RWPE2 (cell line): ENCODE data around the gene PTPRN2.

Experiments used
- ATAC-seq: fragments of 200-7000 bp; cut with Tn5 transposase; 3 replicates; pipeline ENCODE4 v1.9.1; 2021; ENCODE audit warnings: low read depth
- DNase-seq: peaks from one replicate; pipeline ENCODE4 v3.0.0-alpha.2; 2020; ENCODE audit warnings: low spot score
- H3K27ac ChIP-seq: fragments of 450-650 bp; 2 replicates; pipeline ENCODE4 v1.5.1; 2017; ENCODE audit warnings: mild to moderate bottlenecking; ENCODE audit not compliant: poor library complexity, severe bottlenecking
- H3K27me3 ChIP-seq: fragments of 250-450 bp; sonication (Bioruptor Pico); 2 replicates; pipeline ENCODE4 v1.5.1; 2021; ENCODE audit warnings: mild to moderate bottlenecking, moderate library complexity; ENCODE audit not compliant: insufficient read depth, poor library complexity, severe bottlenecking
- H3K36me3 ChIP-seq: fragments of 250-450 bp; sonication (Bioruptor Pico); 2 replicates; pipeline ENCODE4 v1.5.1; 2020; ENCODE audit warnings: low read depth, mild to moderate bottlenecking, moderate library complexity
- H3K4me1 ChIP-seq: fragments of 250-450 bp; sonication (Bioruptor Pico); 2 replicates; pipeline ENCODE4 v1.5.1; 2021; ENCODE audit warnings: mild to moderate bottlenecking, moderate library complexity; ENCODE audit not compliant: insufficient read depth, poor library complexity, severe bottlenecking
- H3K4me3 ChIP-seq: fragments of 250-450 bp; sonication (Bioruptor Pico); 2 replicates; pipeline ENCODE4 v1.5.1; 2021; ENCODE audit warnings: mild to moderate bottlenecking, moderate library complexity; ENCODE audit not compliant: severe bottlenecking
- H3K9me3 ChIP-seq: fragments of 250-450 bp; sonication (Bioruptor Pico); 2 replicates; pipeline ENCODE4 v1.5.1; 2021; ENCODE audit warnings: mild to moderate bottlenecking, moderate library complexity; ENCODE audit not compliant: severe bottlenecking
- CTCF ChIP-seq: fragments of 450-650 bp; IDR thresholded peaks from one replicate; pipeline ENCODE4 v1.5.1; 2017; ENCODE audit warnings: mild to moderate bottlenecking, moderate library complexity; ENCODE audit not compliant: poor library complexity, severe bottlenecking

PTPRN2 gene

GRCh38 chr7:157619753-157620525 lies 967.7 kb downstream of the PTPRN2 start:
- ATAC-seq (no peak), DNase-seq (no peak)
- no peak overlapping the region for H3K4me3 ChIP-seq
- H3K27ac ChIP-seq: no peak overlapping the region
- no peaks in the 10 kb centered on the region for H3K4me1 ChIP-seq
- H3K27me3 ChIP-seq: no peaks in the 10 kb centered on the region
- no peaks in the 10 kb centered on the region for H3K9me3 ChIP-seq
- no peaks in the 10 kb centered on the region for H3K36me3 ChIP-seq
- TF ChIP-seq CTCF: no peak

DNA sequence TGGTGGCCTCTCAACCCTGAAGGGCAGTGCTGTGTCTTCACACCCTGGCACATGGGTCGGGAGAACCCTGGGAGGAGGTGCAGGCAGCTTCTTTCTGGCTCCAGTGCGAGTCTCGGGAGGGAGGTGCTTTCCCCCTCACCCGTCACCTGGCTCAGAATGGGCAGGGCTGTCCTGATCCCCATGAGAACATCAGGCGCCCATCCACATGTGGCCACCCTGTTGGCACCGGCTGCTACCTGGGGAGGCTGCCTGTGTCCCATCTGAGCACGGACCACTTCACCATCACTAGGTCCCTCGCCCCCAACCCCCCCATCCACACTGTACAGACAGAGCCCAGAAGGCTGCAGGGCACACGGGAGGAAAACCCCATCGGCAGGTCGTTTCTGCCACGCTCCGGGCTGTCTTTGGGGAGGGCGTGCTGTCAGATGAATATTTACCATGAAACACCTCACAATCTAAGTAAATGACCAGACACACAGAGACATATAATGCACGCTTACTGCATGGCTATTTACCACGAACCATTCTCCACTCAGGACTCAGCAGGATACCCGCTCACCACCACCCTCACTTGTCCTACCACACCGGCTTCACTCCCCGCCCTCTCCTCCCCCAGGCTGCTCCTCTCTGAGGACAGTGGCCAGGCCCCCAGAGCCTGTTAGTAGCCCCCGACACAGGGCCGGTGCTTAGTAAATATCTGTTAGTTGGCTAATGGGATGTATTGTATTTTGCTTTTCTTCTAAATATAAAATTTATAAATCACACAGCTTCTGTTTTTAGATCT lies 968.6 kb downstream of the PTPRN2 start:
- H3K36me3 ChIP-seq: no peaks in the 10 kb centered on the region
- no peaks in the 10 kb centered on the region for H3K27me3 ChIP-seq
- no peaks in the 10 kb centered on the region for H3K9me3 ChIP-seq
- ATAC-seq (no peak), DNase-seq (no peak)
- no peaks in the 10 kb centered on the region for H3K4me1 ChIP-seq
- no peak overlapping the region for H3K27ac ChIP-seq
- no peak for TF ChIP-seq CTCF
- H3K4me3 ChIP-seq: no peak overlapping the region

DNA sequence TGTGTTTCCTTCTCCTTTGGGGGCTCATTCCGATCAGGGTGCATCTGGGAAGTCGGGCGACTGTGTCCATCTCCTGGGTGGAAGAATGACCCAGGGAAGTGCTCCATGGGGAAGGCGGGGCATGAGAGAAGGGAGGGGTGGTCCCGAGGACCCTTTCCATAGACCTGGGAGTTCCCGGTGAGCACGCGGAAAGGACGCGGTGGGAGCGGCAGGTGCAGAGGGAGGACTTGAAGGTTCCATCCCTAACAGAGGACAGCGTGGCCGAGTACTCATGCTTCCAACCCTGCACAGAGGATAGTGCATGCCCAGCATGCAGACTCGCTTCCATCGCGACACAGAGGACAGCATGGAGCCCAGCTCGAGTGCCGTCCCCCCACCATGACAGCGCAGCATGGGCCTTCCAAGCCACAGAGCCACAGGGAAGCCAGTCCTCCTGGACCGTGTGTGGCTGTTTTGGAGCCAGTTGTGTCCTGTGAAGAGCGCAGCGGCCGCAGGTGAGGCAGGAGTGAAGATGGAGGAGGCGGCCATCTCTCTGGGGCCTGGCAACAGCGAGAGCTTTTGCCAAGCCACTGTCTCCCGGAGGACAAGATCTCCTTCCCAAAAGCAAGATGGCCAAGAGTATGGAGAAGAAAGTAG lies 969.4 kb downstream of the PTPRN2 start:
- ATAC-seq (no peak), DNase-seq (no peak)
- no peak for TF ChIP-seq CTCF
- Histone ChIP-seq H3K4me3 (no peak overlapping the region), H3K9me3 (no peaks in the 10 kb centered on the region), H3K27me3 (peaks cover 7% of the 10 kb centered on the region), H3K36me3 (no peaks in the 10 kb centered on the region), H3K4me1 (no peaks in the 10 kb centered on the region), H3K27ac (no peak overlapping the region)

DNA sequence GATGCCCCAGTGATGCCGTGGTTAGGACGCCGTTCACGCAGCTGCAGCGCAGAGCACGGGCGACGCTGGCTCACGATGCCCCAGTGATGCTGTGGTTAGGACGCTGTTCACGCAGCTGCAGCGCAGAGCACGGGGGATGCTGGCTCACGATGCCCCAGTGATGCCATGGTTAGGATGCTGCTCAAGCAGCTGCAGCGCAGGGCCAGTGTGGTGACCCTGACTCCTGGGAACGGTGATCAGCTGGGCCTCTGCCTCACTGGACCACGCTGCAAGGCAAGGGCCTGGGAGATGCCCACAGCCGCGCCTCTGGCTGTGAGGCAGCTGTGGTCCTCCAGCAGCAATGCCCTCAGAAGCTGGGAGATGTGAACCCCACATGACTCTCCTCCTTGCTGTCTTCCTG lies 970.2 kb downstream of the PTPRN2 start:
- Histone ChIP-seq H3K27ac (no peak overlapping the region), H3K27me3 (peaks cover 13% of the 10 kb centered on the region), H3K36me3 (no peaks in the 10 kb centered on the region), H3K4me1 (no peaks in the 10 kb centered on the region), H3K4me3 (no peak overlapping the region), H3K9me3 (no peaks in the 10 kb centered on the region)
- no peak for DNase-seq
- no peak for TF ChIP-seq CTCF
- no peak for ATAC-seq
